ENCODE measurements around the gene PSMD13. TPM values are rescaled to one million over a fixed set of nuclear protein-coding genes. Genes with fewer than 3 reads are reported as not detected.

The PSMD13 gene
- total RNA-seq, 1 experiment from 2014 or later: 295 TPM

DNA sequence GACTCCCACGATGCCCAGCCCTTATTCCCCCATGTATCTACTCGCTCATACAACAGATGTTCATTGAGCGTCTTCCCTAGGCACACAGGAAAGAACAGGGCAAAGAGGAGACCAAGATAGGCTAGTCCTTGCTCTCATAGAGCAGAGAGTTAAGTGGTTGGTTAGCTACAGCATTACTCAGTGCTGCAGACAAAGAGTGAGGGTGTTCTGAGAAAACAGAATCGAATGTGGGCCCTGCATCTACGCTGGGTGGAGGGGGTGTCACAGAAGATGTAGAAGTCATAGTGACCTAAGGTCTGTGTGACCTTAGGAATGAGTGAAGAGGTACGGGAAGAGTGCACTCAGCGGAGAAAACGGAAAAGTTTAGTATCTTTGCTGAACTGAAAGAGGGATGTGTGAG is 12.3 kb downstream of the PSMD13 start:
- DNase-seq (ENCODE audit: low spot score): no peak

DNA sequence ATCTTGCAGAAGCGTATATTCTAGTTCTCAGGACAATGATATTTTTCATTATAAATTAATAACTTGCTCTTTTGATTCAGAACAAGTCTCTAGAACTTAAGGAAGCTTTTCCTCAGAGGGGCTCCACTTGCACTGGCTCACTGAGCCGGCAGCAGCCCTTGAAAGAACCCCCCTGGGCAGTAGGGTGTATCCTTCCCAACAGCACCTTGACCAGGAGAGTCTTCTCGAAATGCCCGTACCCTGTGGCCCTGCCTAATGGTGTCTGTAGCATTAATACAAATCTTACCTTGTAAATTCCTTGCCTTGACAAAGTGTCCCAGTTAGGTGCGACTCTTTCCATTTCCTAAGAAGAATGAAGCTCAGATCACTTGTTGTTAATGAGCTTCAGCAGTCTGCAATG is 13.5 kb downstream of the PSMD13 start:
- DNase-seq (ENCODE audit: low spot score): no peak

DNA sequence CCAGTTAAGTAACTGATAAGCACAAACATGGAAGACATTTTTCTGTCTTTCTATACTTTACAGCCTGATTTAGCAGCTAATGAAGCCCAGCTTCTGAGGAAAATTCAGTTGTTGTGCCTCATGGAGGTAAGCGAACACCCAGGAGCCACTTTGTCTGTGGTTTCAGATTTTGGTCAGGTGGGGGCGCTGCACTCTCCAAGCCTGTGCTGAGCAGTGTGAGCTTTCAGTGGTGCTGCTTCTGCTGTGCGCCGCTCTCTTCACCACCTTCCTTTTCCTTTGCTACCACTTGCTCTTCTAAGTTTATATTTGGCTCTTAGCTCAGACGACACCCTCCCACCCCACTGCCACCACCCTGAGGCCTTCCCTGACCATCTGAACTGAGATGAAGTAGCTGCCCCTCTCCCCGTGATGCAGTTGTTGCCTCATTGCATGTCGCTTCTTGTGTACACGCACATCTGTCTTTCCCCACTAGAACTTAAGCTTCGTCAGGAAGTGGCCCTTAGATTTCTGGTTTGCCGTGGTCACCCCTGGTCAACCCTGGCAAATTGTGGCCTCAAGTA is 14.0 kb downstream of the PSMD13 start:
- DNase-seq (ENCODE audit: low spot score): peak; percentile 38

DNA sequence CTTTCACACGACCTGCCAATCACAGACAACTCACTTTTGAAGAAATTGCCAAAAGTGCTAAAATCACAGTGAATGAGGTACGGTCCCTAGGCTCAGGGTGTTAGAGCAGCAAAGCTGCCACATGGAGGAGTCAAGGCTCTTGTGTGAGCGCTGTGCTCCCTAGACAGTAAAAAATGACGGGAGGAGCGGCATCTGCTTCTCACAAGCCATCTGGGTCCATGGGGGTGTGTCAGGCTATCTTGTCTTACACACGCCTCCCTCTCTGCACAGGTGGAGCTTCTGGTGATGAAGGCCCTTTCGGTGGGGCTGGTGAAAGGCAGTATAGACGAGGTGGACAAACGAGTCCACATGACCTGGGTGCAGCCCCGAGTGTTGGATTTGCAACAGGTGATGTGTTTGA is 14.8 kb downstream of the PSMD13 start:
- DNase-seq (ENCODE audit: low spot score): no peak

DNA sequence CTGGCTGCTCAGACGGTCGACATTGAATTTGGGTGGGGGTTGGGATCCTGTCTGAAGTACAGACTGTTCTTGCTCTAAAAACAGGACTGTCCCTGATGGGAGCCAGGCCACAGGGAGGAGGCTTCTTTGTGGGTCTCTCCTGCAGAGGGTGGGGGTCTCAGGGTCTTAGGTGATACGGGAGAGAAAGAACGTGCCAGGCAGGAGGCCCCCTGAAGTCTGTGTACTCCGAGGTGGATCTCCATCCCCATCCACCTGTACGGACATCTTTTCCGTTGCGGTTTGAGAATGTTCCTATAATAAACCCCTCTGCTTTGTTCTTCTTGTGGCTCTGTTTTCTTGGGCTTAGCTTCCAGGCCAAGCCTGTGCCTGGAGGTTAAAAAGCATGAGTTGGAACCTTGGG is 15.9 kb downstream of the PSMD13 start:
- no peak for DNase-seq (ENCODE audit: low spot score)

DNA sequence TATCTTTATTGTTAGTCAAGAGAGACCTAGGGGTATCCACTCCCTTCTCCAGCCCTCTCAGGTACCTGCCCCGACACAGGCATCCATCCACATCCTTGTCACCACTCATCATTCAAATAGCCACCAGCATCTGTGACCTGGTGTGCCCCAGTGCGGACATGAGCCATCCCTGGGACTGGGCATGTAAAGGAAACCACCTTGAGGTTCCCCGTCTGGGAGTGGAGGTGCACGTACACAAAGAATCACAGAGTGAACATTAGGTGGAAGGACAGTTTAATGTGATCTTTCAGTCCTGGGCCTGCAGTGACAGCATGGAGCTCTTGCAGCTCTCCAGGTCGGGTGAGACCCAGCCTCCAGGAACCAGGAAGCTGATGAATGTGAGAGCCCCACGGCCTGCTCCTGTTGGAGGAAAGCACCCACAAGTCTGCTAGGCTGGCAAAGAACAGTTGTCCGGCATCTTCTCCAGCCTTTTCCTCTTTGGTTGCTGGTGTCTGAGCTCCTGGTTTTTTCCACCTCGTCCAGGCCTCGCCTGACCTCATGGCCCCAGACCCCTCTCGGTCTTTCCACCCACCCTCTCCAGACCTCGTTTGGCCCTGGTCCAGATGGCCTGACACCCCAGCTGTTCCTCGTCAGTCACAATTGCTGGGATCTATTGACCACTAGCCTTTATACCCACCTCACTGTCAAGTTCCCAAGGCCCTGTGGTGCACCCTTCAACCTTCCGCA is 16.5 kb downstream of the PSMD13 start:
- no peak for DNase-seq (ENCODE audit: low spot score)

DNA sequence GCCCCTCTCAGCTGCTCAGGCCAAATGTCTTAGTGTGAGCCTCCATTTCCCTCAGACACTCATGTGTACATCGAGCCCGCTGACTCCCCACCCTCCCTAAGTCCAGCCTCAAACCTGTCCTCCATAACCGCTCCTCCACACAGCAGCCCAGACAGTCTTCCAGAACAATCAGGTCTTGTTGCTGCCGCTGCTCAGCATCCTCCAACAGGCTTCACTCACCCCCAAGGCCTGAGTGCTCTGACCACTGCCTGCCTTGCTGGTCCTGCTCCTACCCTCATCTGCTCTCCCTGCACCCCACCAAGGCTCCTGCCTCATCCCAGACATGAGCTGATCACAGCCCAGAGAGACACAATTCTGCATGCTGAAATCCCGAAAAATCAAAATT is 17.1 kb downstream of the PSMD13 start:
- DNase-seq (ENCODE audit: low spot score): no peak

DNA sequence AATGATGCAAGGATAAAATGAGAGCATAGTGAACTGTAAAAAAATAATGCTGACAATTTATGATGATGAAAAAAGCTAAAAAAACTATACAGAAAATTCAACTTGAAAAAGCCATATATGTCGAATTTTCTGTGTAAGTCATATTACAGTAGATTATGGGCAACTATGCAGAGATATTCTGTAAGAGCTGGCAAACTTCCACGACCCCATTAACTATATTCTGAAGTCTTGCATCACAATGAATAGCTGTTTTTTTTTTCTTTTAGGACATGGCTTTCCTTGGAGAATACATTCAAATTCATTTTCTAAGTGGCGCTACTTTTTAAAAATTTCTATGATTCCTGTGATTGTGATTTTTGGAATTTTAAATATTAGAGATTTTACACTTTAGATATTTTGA is 18.4 kb downstream of the PSMD13 start:
- no peak for DNase-seq (ENCODE audit: low spot score)

DNA sequence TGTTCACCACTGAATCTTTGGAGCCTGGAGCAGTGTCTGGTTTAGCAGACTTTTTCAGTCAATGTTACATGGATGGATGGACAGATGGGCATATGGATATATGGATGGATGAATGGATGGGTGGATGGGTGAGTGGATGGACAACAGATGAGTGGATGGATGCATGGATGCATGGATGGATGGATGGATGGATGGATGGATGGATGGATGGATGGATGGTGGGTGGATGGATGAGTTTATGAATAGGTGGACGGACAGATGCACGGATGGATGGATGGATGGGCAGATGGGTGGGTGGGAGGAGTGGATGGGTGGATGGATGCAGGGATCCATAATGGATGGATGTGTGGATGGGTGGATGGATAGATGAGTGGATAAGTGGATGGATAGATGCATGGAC is 19.0 kb downstream of the PSMD13 start:
- DNase-seq (ENCODE audit: low spot score): no peak

DNA sequence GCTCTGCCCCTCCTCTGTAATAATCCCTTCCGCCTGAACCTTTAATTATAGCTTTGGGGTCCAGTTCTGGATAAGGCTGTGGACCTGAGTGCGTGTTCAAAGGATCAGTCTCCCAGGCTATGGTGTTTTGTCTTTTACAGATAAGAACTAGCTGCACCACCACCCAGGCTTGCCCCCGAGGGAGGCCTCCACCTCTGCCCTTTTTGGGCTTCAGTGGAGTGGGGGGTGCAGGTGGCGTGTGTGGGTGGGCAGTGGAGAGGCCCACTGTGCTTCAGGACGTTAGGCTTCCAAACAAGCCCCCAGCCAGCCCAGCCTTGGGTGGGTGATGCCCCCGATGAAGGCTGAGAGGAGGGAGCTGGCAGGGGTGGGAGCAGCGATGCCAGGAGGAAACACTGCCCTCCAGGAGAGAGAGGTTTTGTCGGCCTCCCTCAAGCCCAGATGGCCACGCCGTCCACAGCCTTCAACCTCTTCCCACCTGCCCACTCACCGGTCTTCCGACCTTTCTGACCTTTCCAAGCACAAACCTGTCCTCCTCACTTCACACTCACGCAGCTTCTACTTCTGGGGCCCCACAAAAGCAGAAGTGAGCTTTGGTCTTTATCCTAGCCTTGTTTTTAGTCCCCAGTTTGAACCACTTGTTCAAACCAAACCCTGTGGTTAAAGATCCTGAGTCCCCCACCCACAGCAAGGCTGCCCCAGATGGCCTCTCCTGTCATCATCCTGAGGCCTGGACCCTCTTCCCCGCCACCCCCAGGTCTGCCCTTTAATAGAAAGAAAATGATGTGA is 20.4 kb downstream of the PSMD13 start:
- no peak for DNase-seq (ENCODE audit: low spot score)

DNA sequence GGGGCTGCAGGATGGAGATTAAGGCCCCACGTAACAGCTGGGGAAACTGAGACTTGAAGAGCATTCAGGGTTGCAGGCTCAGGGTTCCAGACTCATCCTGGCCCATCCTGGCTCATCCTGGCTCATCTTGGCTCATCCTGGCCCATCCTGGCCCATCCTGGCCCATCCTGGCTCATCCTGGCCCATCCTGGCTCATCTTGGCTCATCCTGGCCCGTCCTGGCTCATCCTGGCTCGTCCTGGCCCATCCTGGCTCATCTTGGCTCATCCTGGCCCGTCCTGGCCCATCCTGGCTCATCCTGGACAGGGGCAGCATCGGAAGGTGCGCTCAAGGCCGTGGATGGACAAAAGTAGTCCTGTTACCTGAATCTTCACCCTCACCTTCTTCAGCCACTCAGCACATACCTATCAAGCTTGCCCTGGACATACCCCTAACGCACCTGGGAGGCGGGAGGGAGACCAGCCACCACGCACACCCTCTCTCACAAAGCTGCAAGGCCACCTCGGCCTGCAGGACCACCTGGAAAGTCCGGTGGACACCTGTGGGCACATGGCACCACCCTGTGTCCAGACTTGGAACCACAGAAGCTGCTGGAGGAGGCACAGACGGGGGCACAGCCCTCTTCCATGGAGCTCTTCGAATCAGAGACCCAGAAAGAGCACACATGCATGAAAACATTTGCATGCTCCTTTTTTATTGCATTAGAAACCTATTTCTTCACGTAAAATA is 21.2 kb downstream of the PSMD13 start:
- no peak for DNase-seq (ENCODE audit: low spot score)

DNA sequence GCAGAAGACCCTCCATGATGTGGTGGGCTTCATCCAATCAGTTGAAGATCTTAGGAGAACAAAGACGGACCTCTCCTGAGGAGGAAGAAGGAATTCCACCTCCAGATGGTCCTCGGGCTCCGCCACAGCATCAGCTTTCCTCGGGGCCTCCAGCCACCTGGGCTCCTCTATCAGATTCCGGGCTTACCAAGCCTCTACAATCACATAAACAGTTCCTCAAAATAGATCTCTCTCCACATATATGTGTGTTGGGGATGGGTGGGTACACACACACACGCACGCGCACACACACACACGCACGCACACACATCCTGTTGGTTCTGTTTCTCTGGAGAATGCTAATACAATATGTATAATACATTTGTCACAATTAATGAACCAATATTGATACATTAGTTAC is 22.6 kb downstream of the PSMD13 start:
- DNase-seq (ENCODE audit: low spot score): no peak

DNA sequence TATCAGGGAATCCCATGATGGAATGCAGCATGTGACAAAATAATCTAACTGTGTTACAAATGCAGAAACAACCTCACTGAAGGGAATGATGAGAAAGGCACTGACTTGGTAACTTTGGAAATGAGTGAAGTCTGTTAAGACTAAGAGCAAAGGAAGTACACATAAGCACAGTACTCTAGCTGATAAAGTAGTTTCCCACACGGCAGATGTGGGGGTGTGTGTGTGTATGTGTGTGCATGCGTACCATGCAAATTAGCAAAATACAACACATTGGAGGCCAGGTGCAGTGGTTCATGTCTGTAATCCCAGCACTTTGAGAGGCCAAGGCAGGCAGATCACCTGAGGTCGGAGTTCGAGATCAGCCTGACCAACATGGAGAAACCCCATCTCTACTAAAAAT is 24.8 kb downstream of the PSMD13 start:
- no peak for DNase-seq (ENCODE audit: low spot score)

DNA sequence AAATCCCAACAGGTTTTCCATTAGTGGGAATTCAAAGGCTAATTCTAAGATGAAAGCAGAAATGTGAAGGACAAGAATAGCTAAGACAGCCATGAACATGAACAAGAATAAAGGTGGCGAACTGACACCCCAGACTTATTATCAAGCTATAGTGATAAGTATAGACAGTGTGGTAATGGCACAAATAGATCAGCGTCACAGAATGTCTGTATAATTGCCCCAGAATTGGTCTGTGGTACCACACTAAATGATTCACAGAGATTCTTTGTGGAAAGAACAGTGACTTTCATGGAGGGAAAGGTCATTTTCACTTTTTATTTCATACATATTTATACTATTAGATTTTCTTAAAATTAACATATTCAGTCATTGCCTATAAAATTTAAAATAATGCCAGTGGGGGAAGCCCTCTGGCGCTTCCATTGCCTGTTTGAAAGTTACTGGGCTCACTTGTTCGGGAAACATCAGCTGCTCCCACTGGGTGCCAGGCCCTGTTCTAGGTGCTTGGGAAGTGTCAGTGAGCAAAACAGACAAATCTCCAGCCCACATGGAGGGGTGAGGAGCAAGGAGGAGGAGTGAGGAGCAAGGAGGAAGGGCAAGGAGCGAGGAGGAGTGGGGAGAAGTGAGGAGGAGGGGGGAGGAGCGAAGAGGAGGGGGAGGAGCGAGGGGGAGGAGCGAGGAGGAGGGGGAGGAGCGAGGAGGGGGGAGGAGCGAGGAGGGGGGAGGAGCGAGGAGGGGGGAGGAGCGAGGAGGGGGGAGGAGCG is 30.1 kb downstream of the PSMD13 start:
- DNase-seq (ENCODE audit: low spot score): no peak

DNA sequence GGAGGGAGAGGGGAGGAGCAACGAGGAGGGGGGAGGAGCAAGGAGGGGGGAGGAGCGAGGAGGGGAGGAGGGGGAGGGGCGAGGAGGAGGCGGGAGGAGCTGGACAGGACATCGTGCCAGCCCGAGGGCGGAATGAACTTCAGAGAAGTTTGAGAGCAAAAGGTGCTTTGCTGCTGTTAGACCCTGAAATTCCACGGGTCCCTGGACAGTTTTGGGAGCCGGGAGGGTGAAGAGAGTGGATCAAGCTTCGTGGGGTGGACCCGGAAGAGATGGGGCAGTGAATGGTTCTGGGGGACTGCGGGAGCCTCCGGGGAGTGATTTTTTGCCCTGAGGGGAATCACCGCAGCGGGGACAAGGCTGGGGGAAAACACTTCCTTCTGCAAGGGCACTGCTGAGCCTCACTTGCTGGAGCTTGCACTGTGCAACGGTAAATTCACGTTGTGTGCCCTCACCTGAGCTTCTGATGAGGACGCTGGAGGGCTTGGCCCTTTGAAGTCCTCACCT is 30.8 kb downstream of the PSMD13 start:
- DNase-seq (ENCODE audit: low spot score): no peak

DNA sequence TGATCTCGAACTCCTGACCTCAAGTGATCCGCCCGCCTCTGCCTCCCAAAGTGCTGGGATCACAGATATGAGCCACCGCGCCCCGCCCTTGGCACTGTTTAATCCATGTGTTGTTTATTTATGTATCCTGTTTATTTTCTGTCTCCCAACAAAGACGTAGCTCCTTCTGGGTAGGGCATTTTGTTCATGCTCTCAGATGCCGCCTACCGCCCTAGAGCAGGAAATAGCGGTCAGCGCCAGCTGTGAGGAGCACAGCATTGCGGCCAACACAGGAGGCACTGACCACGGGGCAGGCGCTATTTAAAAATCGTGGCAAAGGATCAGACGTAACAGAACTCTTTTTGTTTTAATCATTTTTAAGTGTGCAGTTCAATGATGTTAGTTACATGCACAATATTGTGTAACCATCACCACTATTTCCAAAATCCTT is 32.0 kb downstream of the PSMD13 start:
- DNase-seq (ENCODE audit: low spot score): peak; percentile 99

DNA sequence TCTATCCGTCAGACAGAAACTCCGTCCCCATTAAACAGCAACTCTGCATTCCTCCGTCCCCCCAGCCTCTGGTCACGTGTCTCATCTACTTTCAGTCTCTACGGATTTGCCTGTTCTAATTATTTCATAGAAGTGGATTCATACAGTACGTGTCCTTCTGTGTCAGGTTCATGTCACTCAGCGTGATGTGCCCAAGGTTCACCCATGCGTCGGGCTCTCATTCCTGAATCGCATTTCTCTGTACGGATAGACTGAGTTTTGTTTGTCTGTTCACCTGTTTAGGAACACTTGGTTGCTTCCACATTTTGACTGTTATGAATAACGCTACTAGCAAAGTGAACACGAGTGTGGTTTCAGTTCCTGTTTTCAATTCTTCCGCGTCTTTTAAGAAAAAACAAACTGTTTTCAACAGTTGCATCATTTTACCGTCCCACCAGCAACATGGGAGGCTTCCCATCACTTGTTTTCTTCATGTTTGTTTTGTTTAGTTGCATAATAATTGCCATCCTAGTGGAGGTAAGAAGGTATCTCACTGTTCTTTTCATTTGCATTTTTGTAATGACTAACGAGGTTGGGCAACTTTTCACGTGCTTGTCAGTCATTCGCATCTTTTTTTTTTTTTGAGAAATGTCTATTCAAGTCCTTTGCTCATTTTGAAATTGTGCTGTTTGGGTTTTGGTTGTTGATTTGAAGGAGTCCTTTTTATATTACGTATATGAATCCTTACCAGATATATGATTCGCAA is 32.5 kb downstream of the PSMD13 start:
- DNase-seq (ENCODE audit: low spot score): peak; percentile 57

DNA sequence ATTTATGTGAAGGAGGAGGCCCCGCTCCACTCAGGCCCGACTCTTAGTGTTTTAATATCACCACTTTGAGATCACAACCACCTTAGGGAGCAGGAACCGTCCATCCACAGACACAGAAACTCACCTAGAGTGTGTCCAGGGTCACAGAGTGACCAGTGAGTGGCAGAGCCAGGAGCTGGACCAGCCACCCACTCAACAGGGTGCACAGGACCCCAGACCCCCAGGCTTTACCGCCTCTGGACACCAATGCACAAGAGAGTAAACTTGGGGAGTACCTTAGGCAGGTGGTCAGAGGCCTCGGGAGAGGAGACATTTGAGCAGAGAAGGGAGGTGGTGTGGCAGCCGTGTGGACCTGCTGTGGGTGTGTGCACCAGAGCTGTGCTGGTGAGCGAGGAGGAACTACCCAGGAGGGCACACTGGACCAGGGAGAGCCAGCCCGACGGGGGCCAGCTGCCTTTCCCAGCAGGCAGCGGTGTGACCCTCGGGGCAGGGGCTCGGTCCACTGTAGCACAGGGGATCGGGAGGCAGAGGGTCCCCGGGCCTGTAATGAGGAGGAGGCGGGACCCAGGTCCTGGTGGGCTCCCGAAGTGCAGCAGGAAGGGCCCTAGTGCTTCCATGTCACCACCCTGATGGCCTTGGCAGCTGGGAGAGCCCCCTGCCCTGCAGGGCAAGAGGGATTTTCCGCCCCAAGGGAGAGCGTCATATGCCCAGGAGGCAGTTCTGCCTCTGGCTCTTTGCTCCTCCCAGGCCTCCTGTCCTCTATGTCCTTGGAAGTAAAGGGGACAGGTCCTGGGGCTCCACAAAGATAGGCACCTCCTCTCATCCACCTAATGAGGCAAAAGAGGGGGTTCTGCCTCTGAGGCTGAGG is 33.9 kb downstream of the PSMD13 start:
- DNase-seq (ENCODE audit: low spot score): no peak

DNA sequence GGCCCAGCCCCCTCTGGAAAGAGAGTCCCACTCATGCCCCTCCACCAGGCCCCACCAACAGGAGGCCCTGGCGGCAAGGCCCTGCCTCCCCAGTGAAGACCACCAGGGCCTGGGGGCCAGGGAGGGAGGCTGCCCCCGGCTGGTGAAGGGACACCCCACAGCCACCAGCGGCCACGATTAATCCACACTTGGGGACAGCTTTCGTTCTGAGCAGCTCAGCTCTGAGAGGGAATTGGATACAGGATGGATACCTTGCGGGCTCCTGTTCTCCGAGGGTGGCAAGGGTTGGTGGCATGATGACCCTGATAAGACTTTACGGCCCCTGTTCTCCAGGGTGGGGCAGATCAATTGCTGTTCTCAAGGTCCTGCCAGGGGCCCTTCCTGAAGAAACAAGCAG is 34.5 kb downstream of the PSMD13 start:
- DNase-seq (ENCODE audit: low spot score): no peak
